Neuronal stem cell (in vitro differentiated cells): ENCODE data around the gene SNAI1.

ENCODE experiments used
- DNase-seq: peaks from one replicate; pipeline ENCODE4 v3.0.0-alpha.2; 2013; ENCODE audit warnings: low spot score
- H2AFZ ChIP-seq: one replicate; pipeline ENCODE4 v1.6.1; 2013; ENCODE audit warnings: mild to moderate bottlenecking, low read length, inconsistent platforms
- H2AK5ac ChIP-seq: 2 replicates; pipeline ENCODE4 v1.6.1; 2013; ENCODE audit warnings: low read depth, mild to moderate bottlenecking, inconsistent platforms, low read length, moderate library complexity, mixed read lengths
- H2BK120ac ChIP-seq: 2 replicates; pipeline ENCODE4 v1.6.1; 2013; ENCODE audit warnings: low read depth, mild to moderate bottlenecking, inconsistent platforms, low read length, moderate library complexity, mixed read lengths
- H2BK12ac ChIP-seq: one replicate; pipeline ENCODE4 v1.6.1; 2013; ENCODE audit warnings: low read length, inconsistent platforms
- H2BK15ac ChIP-seq: 2 replicates; pipeline ENCODE4 v1.6.1; 2013; ENCODE audit warnings: mild to moderate bottlenecking, low read length, inconsistent platforms, mixed read lengths
- H2BK5ac ChIP-seq: one replicate; pipeline ENCODE4 v1.6.1; 2013; ENCODE audit warnings: inconsistent platforms, mild to moderate bottlenecking, low read length, moderate library complexity
- H3K14ac ChIP-seq: one replicate; pipeline ENCODE4 v1.6.1; 2013; ENCODE audit warnings: low read length, inconsistent platforms
- H3K18ac ChIP-seq: 2 replicates; pipeline ENCODE4 v1.6.1; 2013; ENCODE audit warnings: low read length, inconsistent platforms
- H3K23ac ChIP-seq: 2 replicates; pipeline ENCODE4 v1.6.1; 2013; ENCODE audit warnings: low read depth, mild to moderate bottlenecking, mixed read lengths, low read length, inconsistent platforms; ENCODE audit not compliant: poor library complexity
- H3K27ac ChIP-seq: replicated peaks from 3 replicates; pipeline ENCODE4 v1.5.1; 2013; ENCODE audit warnings: low read length, inconsistent platforms
- H3K27me3 ChIP-seq, 3 experiments: 2 replicates each; pipeline ENCODE4 v1.6.1; 2013; ENCODE audit warnings: low read length in 3 of 3, mild to moderate bottlenecking in 2 of 3, inconsistent platforms in 1 of 3, low read depth in 1 of 3, mixed read lengths in 1 of 3, moderate library complexity in 1 of 3; ENCODE audit not compliant: control insufficient read depth in 3 of 3, insufficient read depth in 3 of 3
- H3K36me3 ChIP-seq, 2 donors: replicated peaks in 1 of 2; 2 replicates each; pipeline ENCODE4 v1.6.1; 2013; ENCODE audit warnings: low read length in 2 of 2; ENCODE audit not compliant: control insufficient read depth in 2 of 2, insufficient read depth in 2 of 2
- H3K4ac ChIP-seq: 2 replicates; pipeline ENCODE4 v1.6.1; 2013; ENCODE audit warnings: inconsistent platforms, mild to moderate bottlenecking, low read length, moderate library complexity
- H3K4me1 ChIP-seq, 2 donors: 1 replicate in 1 of 2; 2 replicates in 1 of 2; pipeline ENCODE4 v1.6.1; 2013; ENCODE audit warnings: low read length in 2 of 2, low read depth in 1 of 2; ENCODE audit not compliant: control insufficient read depth in 2 of 2, insufficient read depth in 1 of 2
- H3K4me2 ChIP-seq: one replicate; pipeline ENCODE4 v1.6.1; 2013; ENCODE audit warnings: mild to moderate bottlenecking, low read length, inconsistent platforms; ENCODE audit not compliant: insufficient read depth, poor library complexity, severe bottlenecking
- H3K4me3 ChIP-seq, 2 donors: 2 replicates each; pipeline ENCODE4 v1.5.1; 2013; ENCODE audit warnings: low read length in 2 of 2, mild to moderate bottlenecking in 2 of 2, inconsistent platforms in 1 of 2, moderate library complexity in 1 of 2
- H3K79me1 ChIP-seq: one replicate; pipeline ENCODE4 v1.6.1; 2013; ENCODE audit warnings: low read depth, mild to moderate bottlenecking, inconsistent platforms, low read length, moderate library complexity
- H3K9ac ChIP-seq: one replicate; pipeline ENCODE4 v1.6.1; 2013; ENCODE audit warnings: mild to moderate bottlenecking, low read depth, low read length, inconsistent platforms; ENCODE audit not compliant: poor library complexity
- H3K9me3 ChIP-seq, 2 donors: replicated peaks in 1 of 2; 2 replicates each; pipeline versions ENCODE3 to v1.6.1; 2013; ENCODE audit warnings: low read length in 2 of 2, mild to moderate bottlenecking in 2 of 2, inconsistent platforms in 1 of 2, low read depth in 1 of 2, mixed read lengths in 1 of 2, moderate library complexity in 1 of 2; ENCODE audit not compliant: control insufficient read depth in 2 of 2, insufficient read depth in 1 of 2
- H4K8ac ChIP-seq: one replicate; pipeline ENCODE4 v1.6.1; 2013; ENCODE audit warnings: low read depth, mild to moderate bottlenecking, inconsistent platforms, low read length, moderate library complexity
- H4K91ac ChIP-seq: one replicate; pipeline ENCODE4 v1.6.1; 2013; ENCODE audit warnings: low read length, low read depth, mild to moderate bottlenecking, inconsistent platforms; ENCODE audit not compliant: poor library complexity
- WGBS, 2 donors: extraction: QIAGEN DNeasy Blood & Tissue Kit; methylation state at CpG; one replicate each; pipeline ENCODE4 v1.1.7; 2013; ENCODE audit warnings: missing lambda C conversion rate in 2 of 2, mixed read lengths in 1 of 2; ENCODE audit not compliant: insufficient read length in 2 of 2, insufficient replicate concordance in 1 of 2; ENCODE audit errors: extremely low coverage in 2 of 2; 5-methylcytosine and 5-hydroxymethylcytosine counted together

Gene SNAI1

GRCh38 chr20:49983848-49984408 lies 1.1 kb downstream of the SNAI1 start:
- DNase-seq = no peak
- WGBS, 2 donors = no CpG with 5 or more reads among the region's 18 CpGs
- no peak overlapping the region for H3K9ac ChIP-seq
- H2BK12ac ChIP-seq = no peak overlapping the region
- peaks cover 15 to 45% of the 10 kb centered on the region in 2 donors for H3K4me1 ChIP-seq
- no peak overlapping the region for H2AFZ ChIP-seq
- H2AK5ac ChIP-seq = peak overlapping the region; percentile 77
- H2BK5ac ChIP-seq = peak overlapping the region; percentile 19
- no peak overlapping the region for H3K27ac ChIP-seq
- peak overlapping the region; percentile 11 for H3K18ac ChIP-seq
- peak overlapping the region; percentile 27 for H3K23ac ChIP-seq
- peak overlapping the region; percentile 16 to 78 for H3K4me3 ChIP-seq
- no peak overlapping the region for H4K8ac ChIP-seq
- peak overlapping the region; percentile 38 for H2BK120ac ChIP-seq
- no peaks in the 10 kb centered on the region for H3K9me3 ChIP-seq
- no peak overlapping the region for H3K4me2 ChIP-seq
- peak overlapping the region; percentile 9 for H2BK15ac ChIP-seq
- H3K79me1 ChIP-seq = peaks cover 3% of the 10 kb centered on the region
- H4K91ac ChIP-seq = no peak overlapping the region
- peaks cover 1 to 35% of the 10 kb centered on the region in 2 donors for H3K36me3 ChIP-seq
- H3K27me3 ChIP-seq = peaks cover 2 to 29% (median 15%) of the 10 kb centered on the region in 3 experiments
- no peak overlapping the region for H3K4ac ChIP-seq
- H3K14ac ChIP-seq = peak overlapping the region; percentile 32

- Histone ChIP-seq H3K4me3 (peak overlapping the region in 1 of 2 donors; percentile 78), H3K36me3 (peaks cover 1 to 35% of the 10 kb centered on the region in 2 donors), H3K9ac (no peak overlapping the region), H3K79me1 (peaks cover 3% of the 10 kb centered on the region), H2BK15ac (peak overlapping the region; percentile 9), H3K18ac (no peak overlapping the region), H3K4me2 (no peak overlapping the region), H3K4ac (no peak overlapping the region), H3K4me1 (peaks cover 20 to 51% of the 10 kb centered on the region in 2 donors), H3K23ac (no peak overlapping the region), H3K27ac (no peak overlapping the region), H2AFZ (no peak overlapping the region), H2AK5ac (peak overlapping the region; percentile 77), H2BK5ac (peak overlapping the region; percentile 19), H2BK12ac (no peak overlapping the region), H3K27me3 (peaks cover 2 to 27% (median 15%) of the 10 kb centered on the region in 3 experiments), H2BK120ac (no peak overlapping the region), H3K14ac (no peak overlapping the region), H3K9me3 (no peaks in the 10 kb centered on the region), H4K8ac (no peak overlapping the region), H4K91ac (no peak overlapping the region)
- no peak for DNase-seq
- WGBS, 2 donors = no CpG with 5 or more reads among the region's 13 CpGs
Observed at GRCh38 chr20:49984426-49985153, 1.8 kb downstream of the SNAI1 start.

GRCh38 chr20:49985157-49985556 lies 2.4 kb downstream of the SNAI1 start:
- H3K23ac ChIP-seq = no peak overlapping the region
- H3K4me2 ChIP-seq = no peak overlapping the region
- H3K9me3 ChIP-seq = no peaks in the 10 kb centered on the region
- no peak overlapping the region for H3K18ac ChIP-seq
- no peak overlapping the region for H2AFZ ChIP-seq
- no peak overlapping the region for H3K9ac ChIP-seq
- no peak overlapping the region for H4K91ac ChIP-seq
- no CpG with 5 or more reads among the region's 6 CpGs for WGBS, 2 donors
- H2BK120ac ChIP-seq = no peak overlapping the region
- H4K8ac ChIP-seq = no peak overlapping the region
- no peak overlapping the region for H3K4ac ChIP-seq
- no peak overlapping the region for H3K4me3 ChIP-seq
- DNase-seq = no peak
- H3K79me1 ChIP-seq = peaks cover 3% of the 10 kb centered on the region
- H2BK12ac ChIP-seq = no peak overlapping the region
- H2BK15ac ChIP-seq = no peak overlapping the region
- no peak overlapping the region for H3K14ac ChIP-seq
- peaks cover 1 to 35% of the 10 kb centered on the region in 2 donors for H3K36me3 ChIP-seq
- no peak overlapping the region for H2BK5ac ChIP-seq
- no peak overlapping the region for H3K27ac ChIP-seq
- peaks cover 2 to 22% (median 15%) of the 10 kb centered on the region in 3 experiments for H3K27me3 ChIP-seq
- peaks cover 26 to 57% of the 10 kb centered on the region in 2 donors for H3K4me1 ChIP-seq
- H2AK5ac ChIP-seq = no peak overlapping the region

GRCh38 chr20:49985617-49986016 lies 2.8 kb downstream of the SNAI1 start:
- no peak overlapping the region for H3K27ac ChIP-seq

More at GRCh38 chr20:49985617-49986016, 2.8 kb downstream of the SNAI1 start:
- H3K9me3 ChIP-seq = no peaks in the 10 kb centered on the region
- no peak overlapping the region for H2BK5ac ChIP-seq
- no peak overlapping the region for H2BK15ac ChIP-seq
- H2AFZ ChIP-seq = no peak overlapping the region
- no peak overlapping the region for H2AK5ac ChIP-seq
- no CpG with 5 or more reads among the region's 13 CpGs for WGBS, 2 donors
- peaks cover 1 to 35% of the 10 kb centered on the region in 2 donors for H3K36me3 ChIP-seq
- no peak overlapping the region for H2BK12ac ChIP-seq
- DNase-seq = no peak
- H3K14ac ChIP-seq = no peak overlapping the region
- no peak overlapping the region for H3K4me3 ChIP-seq
- H3K4ac ChIP-seq = no peak overlapping the region
- H2BK120ac ChIP-seq = no peak overlapping the region
- no peak overlapping the region for H4K8ac ChIP-seq
- no peak overlapping the region for H3K18ac ChIP-seq
- H3K79me1 ChIP-seq = peaks cover 3% of the 10 kb centered on the region
- peaks cover 2 to 18% (median 15%) of the 10 kb centered on the region in 3 experiments for H3K27me3 ChIP-seq
- H4K91ac ChIP-seq = no peak overlapping the region
- H3K23ac ChIP-seq = no peak overlapping the region
- no peak overlapping the region for H3K4me2 ChIP-seq
- H3K9ac ChIP-seq = no peak overlapping the region
- peaks cover 30 to 60% of the 10 kb centered on the region in 2 donors for H3K4me1 ChIP-seq
